T-cell (primary cell): Measurements from ENCODE around the gene SLC39A11. TPM values are rescaled to one million over a fixed set of nuclear protein-coding genes. Genes with fewer than 3 reads are reported as not detected.
A peak's percentile ranks its signal among the peaks of the same experiment; 100 is the strongest.

Source experiments
- ATAC-seq, 4 experiments: fragments of 200-7000 bp in 3 of 4; fragments of 150-1000 bp in 1 of 4; cut with Tn5 transposase; replicated peaks in 1 of 4; 1 replicate in 3 of 4; 2 replicates in 1 of 4; pipeline ENCODE4 v1.10.0; 2021; ENCODE audit warnings: moderate library complexity in 3 of 4, mild to moderate bottlenecking in 2 of 4, moderate number of reproducible peaks in 1 of 4
- CTCF ChIA-PET, 2 donors: fragments of 300-600 bp; sonication (Branson Sonifier 250); formaldehyde crosslinking; loops; one replicate each; lab custom pipeline; 2022; ENCODE audit warnings: antibody characterized with exemption in 2 of 2; lab: Charles Lee
- POLR2A ChIA-PET, 2 donors: fragments of 300-600 bp; sonication (Branson Sonifier 250); formaldehyde crosslinking; loops; one replicate each; lab custom pipeline; 2022; ENCODE audit warnings: antibody characterized with exemption in 2 of 2; lab: Charles Lee
- DNase-seq, 35 experiments: peaks; one replicate each; pipeline versions ENCODE4 v3.0.0 to v3.0.0-alpha.2; 2013 to 2023
- H3K27ac ChIP-seq: one replicate; pipeline ENCODE4 v1.5.1; 2013; ENCODE audit warnings: low read length
- H3K27me3 ChIP-seq, 2 experiments: replicated peaks in 1 of 2; 1 replicate in 1 of 2; 2 replicates in 1 of 2; pipeline versions ENCODE4 v1.6.1 to v1.7.0; 2013; ENCODE audit warnings: low read length in 1 of 2, mixed read lengths in 1 of 2; ENCODE audit not compliant: control insufficient read depth in 2 of 2, insufficient read depth in 2 of 2; ENCODE audit errors: extremely low read depth in 1 of 2
- H3K36me3 ChIP-seq, 2 donors: 1 replicate in 1 of 2; 2 replicates in 1 of 2; pipeline versions ENCODE4 v1.6.1 to v1.7.0; 2013; ENCODE audit warnings: low read length in 1 of 2; ENCODE audit not compliant: control insufficient read depth in 2 of 2, insufficient read depth in 1 of 2; ENCODE audit errors: extremely low read depth in 1 of 2
- H3K4me1 ChIP-seq, 2 experiments: 1 replicate in 1 of 2; 2 replicates in 1 of 2; pipeline versions ENCODE4 v1.6.1 to v1.7.0; 2013; ENCODE audit warnings: low read length in 2 of 2, mixed read lengths in 1 of 2; ENCODE audit not compliant: insufficient read depth in 2 of 2, control insufficient read depth in 1 of 2; ENCODE audit errors: extremely low read depth in 1 of 2
- H3K4me3 ChIP-seq, 2 donors: 1 replicate in 1 of 2; 2 replicates in 1 of 2; pipeline versions ENCODE4 v1.5.1 to v1.7.0; 2013; ENCODE audit warnings: mild to moderate bottlenecking in 2 of 2, low read length in 1 of 2, moderate library complexity in 1 of 2; ENCODE audit not compliant: control insufficient read depth in 1 of 2; ENCODE audit errors: extremely low read depth in 1 of 2
- H3K9me3 ChIP-seq: 2 replicates; pipeline ENCODE4 v1.7.0; 2013
- H3K27ac Mint-ChIP-seq, 2 donors: one replicate each; pipeline ENCODE4 v1.8.0; 2020 to 2021; ENCODE audit warnings: mild to moderate bottlenecking in 2 of 2, mixed read lengths in 2 of 2
- H3K27me3 Mint-ChIP-seq, 2 donors: one replicate each; pipeline ENCODE4 v1.8.0; 2021 to 2022; ENCODE audit warnings: mixed read lengths in 2 of 2
- H3K36me3 Mint-ChIP-seq: one replicate; pipeline ENCODE4 v1.8.0; 2021; ENCODE audit warnings: mixed read lengths
- H3K4me1 Mint-ChIP-seq, 3 donors: one replicate each; pipeline ENCODE4 v1.8.0; 2020 to 2022; ENCODE audit warnings: mixed read lengths in 3 of 3, mild to moderate bottlenecking in 1 of 3
- H3K4me3 Mint-ChIP-seq, 3 donors: one replicate each; pipeline ENCODE4 v1.8.0; 2020 to 2022; ENCODE audit warnings: mild to moderate bottlenecking in 3 of 3, mixed read lengths in 3 of 3, moderate library complexity in 3 of 3
- H3K9me3 Mint-ChIP-seq, 3 donors: one replicate each; pipeline ENCODE4 v1.8.0; 2020 to 2022; ENCODE audit warnings: mixed read lengths in 3 of 3
- WGBS: methylation state at CpG from one replicate; pipeline ENCODE4 v1.1.5; 2013; ENCODE audit warnings: missing lambda C conversion rate; ENCODE audit not compliant: insufficient coverage; 5-methylcytosine and 5-hydroxymethylcytosine counted together
- total RNA-seq, 35 experiments: library from RNA in 6 of 35; stranded (reverse) in 6 of 35; fragments of 120-200 nt in 1 of 35; gene quantifications; one replicate each; pipeline versions ENCODE4 v1.2.1 to v1.2.4 and lab custom pipeline; 2013 to 2026

Gene SLC39A11
- total RNA-seq, 5 donors from 2014 or later (not counting 1 experiment from before 2014, with no cell fraction given), result 18.6 to 27.1 (median 23.4) TPM

DNA sequence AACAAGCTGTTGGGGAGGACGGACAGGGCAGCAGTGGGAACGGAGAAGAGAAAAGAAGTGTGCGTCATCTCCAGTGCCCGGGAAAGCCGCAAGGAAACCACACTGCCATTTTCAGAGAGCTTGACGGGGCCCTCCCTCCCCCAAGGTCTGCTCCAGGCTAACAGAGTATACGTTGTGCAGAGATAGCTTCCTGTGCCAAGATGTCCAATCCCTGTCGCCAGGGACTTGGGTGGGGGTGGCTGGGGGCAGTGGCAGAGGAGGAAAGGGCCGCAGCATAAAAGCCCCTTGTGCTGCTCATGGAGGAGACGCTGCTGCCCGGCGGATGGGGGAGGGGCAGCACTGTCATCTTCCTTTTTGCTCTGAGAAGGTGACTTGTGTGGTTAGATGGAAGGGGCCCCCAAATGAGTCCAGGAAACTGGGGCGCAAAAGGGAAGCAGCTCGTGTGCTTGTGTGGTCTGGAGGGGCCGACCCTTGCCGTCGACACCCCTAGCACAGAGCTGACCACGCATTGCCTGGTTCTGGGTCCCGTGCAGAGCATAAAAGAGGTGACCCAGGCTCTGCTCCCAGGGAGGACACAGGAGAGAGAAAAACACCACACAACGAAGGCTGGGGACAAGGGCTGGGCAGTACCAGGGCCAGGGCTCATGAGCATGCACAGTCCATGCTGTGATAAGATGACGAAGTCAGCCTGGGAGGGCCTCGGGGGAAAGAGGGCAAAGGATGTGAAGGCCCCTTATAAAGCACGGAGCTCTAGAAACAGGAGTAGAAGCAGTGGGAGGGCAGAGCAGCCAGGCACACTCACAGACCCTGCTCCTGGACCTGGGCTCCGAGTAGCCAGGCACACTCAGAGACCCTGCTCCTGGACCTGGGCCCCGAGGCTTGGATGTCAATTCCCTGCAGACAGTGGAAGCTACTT, 372.7 kb downstream of the SLC39A11 start:
- Mint-ChIP-seq H3K27ac (peak overlapping the region; percentile 83 to 88), H3K27me3 (no peaks in the 10 kb centered on the region), H3K9me3 (no peaks in the 10 kb centered on the region), H3K36me3 (peaks cover 4% of the 10 kb centered on the region), H3K4me1 (peaks cover 19 to 26% (median 20%) of the 10 kb centered on the region in 3 donors), H3K4me3 (peak overlapping the region; percentile 70 to 76 (median 74))
- WGBS, result 19% methylated on average over 18 of the region's 25 CpGs
- Histone ChIP-seq H3K9me3 (no peaks in the 10 kb centered on the region), H3K36me3 (no peaks in the 10 kb centered on the region), H3K4me3 (peak overlapping the region; percentile 20 to 55), H3K27ac (no peak overlapping the region), H3K27me3 (no peaks in the 10 kb centered on the region), H3K4me1 (peaks cover 14 to 24% of the 10 kb centered on the region in 2 experiments)
- ChIA-PET CTCF (interaction anchor here (0.6 to 3.4 kb wide), 2 partner anchors 7 to 652 kb away, joined by 3 to 23 read pairs; no protein-coding TSS in a partner anchor), POLR2A (interaction anchor here in 1 of 2 donors (0.7 kb wide), 1 partner anchor 21 kb away, joined by 3 read pairs; no protein-coding TSS in a partner anchor)
- DNase-seq, result peak in 34 of 35 experiments; percentile 8 to 68 (median 33)
- peak; percentile 75 to 95 (median 82) for ATAC-seq

- 57% methylated on average over 6 of the region's 8 CpGs for WGBS
Observed at GRCh38 chr17:72719206-72719577, 373.3 kb downstream of the SLC39A11 start.

DNA sequence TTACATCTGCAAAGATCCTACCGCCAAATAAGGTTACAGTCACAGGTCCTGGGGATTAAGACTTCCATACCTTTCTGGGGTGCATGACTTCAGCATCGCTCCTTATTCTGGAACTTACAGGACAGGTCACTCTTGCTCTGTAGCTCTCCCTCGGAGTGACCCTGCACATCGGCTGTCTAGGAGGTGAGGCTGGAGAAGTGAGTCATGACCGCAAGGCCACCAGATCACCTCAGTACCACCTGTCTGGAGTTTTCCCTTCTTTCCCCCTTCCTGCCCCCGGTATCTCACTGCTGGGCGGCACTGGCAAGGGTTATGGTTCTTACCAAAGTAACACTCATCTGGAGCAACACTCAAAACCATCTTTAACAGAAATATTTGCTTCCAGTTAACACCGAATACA, 374.8 kb downstream of the SLC39A11 start:
- WGBS, result 86% methylated on average over 4 of the region's 8 CpGs
- H3K36me3 ChIP-seq, result no peaks in the 10 kb centered on the region
- Mint-ChIP-seq H3K27ac (peak overlapping the region in 1 of 2 donors; percentile 16), H3K4me1 (peaks cover 19 to 26% (median 20%) of the 10 kb centered on the region in 3 donors), H3K27me3 (no peaks in the 10 kb centered on the region), H3K36me3 (peaks cover 16% of the 10 kb centered on the region), H3K9me3 (no peaks in the 10 kb centered on the region), H3K4me3 (no peak overlapping the region)
- DNase-seq, result no peak
- H3K4me3 ChIP-seq, result no peak overlapping the region
- no peak overlapping the region for H3K27ac ChIP-seq
- no peaks in the 10 kb centered on the region for H3K9me3 ChIP-seq
- CTCF ChIA-PET, result interaction anchor here in 1 of 2 donors (3.4 kb wide), 1 partner anchor 9 kb away, joined by 23 read pairs; no protein-coding TSS in a partner anchor
- peaks cover 14 to 24% of the 10 kb centered on the region in 2 experiments for H3K4me1 ChIP-seq
- ATAC-seq, result no peak
- no peaks in the 10 kb centered on the region for H3K27me3 ChIP-seq
- POLR2A ChIA-PET, result no interaction called here

More at GRCh38 chr17:72719206-72719577, 373.3 kb downstream of the SLC39A11 start:
- peaks cover 8% of the 10 kb centered on the region for H3K36me3 Mint-ChIP-seq
- Histone ChIP-seq H3K27me3 (no peaks in the 10 kb centered on the region), H3K9me3 (no peaks in the 10 kb centered on the region), H3K4me1 (peaks cover 14 to 24% of the 10 kb centered on the region in 2 experiments), H3K4me3 (peak overlapping the region; percentile 20 to 55), H3K27ac (no peak overlapping the region), H3K36me3 (no peaks in the 10 kb centered on the region)
- POLR2A ChIA-PET, result no interaction called here
- H3K4me1 Mint-ChIP-seq, result peaks cover 19 to 26% (median 20%) of the 10 kb centered on the region in 3 donors
- ATAC-seq, result peak in 2 of 4 experiments; percentile 24 to 56
- no peaks in the 10 kb centered on the region for H3K27me3 Mint-ChIP-seq
- DNase-seq, result no peak
- H3K4me3 Mint-ChIP-seq, result peak overlapping the region; percentile 70 to 76 (median 74)
- no peaks in the 10 kb centered on the region for H3K9me3 Mint-ChIP-seq
- CTCF ChIA-PET, result interaction anchor here (0.6 to 3.4 kb wide), 2 partner anchors 8 to 653 kb away, joined by 3 to 23 read pairs; no protein-coding TSS in a partner anchor
- H3K27ac Mint-ChIP-seq, result peak overlapping the region; percentile 83 to 88

DNA sequence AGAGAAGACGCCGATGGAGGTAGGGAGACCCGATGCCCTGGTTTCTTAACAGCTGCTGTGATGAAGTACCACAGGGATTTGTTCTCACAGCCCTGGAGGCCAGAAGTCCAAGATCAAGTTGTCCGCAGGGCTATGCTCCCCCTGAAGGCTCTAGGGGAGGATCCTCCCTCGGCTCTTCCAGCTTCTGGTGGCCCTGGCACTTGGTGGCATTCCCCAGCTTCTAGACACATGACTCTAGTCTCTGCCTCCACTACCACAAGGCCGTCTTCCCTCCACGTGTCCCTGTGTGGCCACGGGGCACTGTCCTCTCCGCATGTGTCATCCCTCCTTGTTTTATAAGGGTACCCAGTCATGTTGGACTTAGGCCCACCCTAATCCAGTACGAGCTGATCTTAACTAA, 375.2 kb downstream of the SLC39A11 start:
- Mint-ChIP-seq H3K27me3 (no peaks in the 10 kb centered on the region), H3K4me3 (no peak overlapping the region), H3K9me3 (no peaks in the 10 kb centered on the region), H3K36me3 (peaks cover 18% of the 10 kb centered on the region), H3K4me1 (peaks cover 19 to 26% (median 20%) of the 10 kb centered on the region in 3 donors), H3K27ac (no peak overlapping the region)
- no peak overlapping the region for H3K27ac ChIP-seq
- ChIA-PET POLR2A (no interaction called here), CTCF (interaction anchor here in 1 of 2 donors (3.4 kb wide), 1 partner anchor 10 kb away, joined by 23 read pairs; no protein-coding TSS in a partner anchor)
- no peak overlapping the region for H3K4me3 ChIP-seq
- H3K36me3 ChIP-seq, result no peaks in the 10 kb centered on the region
- peaks cover 14 to 24% of the 10 kb centered on the region in 2 experiments for H3K4me1 ChIP-seq
- DNase-seq (no peak), ATAC-seq (no peak)
- H3K9me3 ChIP-seq, result no peaks in the 10 kb centered on the region
- WGBS, result 100% methylated on average over 10 of the region's 10 CpGs
- no peaks in the 10 kb centered on the region for H3K27me3 ChIP-seq

GRCh38 chr17:72715906-72716572, 376.4 kb downstream of the SLC39A11 start:
- Mint-ChIP-seq H3K27ac (no peak overlapping the region), H3K9me3 (peaks cover 2 to 7% (median 3%) of the 10 kb centered on the region in 3 donors), H3K4me3 (no peak overlapping the region), H3K36me3 (peaks cover 27% of the 10 kb centered on the region), H3K4me1 (peaks cover 19 to 26% (median 20%) of the 10 kb centered on the region in 3 donors), H3K27me3 (no peaks in the 10 kb centered on the region)
- WGBS, result 95% methylated on average over 17 of the region's 23 CpGs
- Histone ChIP-seq H3K4me3 (no peak overlapping the region), H3K27me3 (no peaks in the 10 kb centered on the region), H3K4me1 (peaks cover 14 to 24% of the 10 kb centered on the region in 2 experiments), H3K27ac (no peak overlapping the region), H3K9me3 (no peaks in the 10 kb centered on the region), H3K36me3 (no peaks in the 10 kb centered on the region)
- ChIA-PET CTCF (no interaction called here), POLR2A (interaction anchor here in 1 of 2 donors (0.7 kb wide), 1 partner anchor 8 kb away, joined by 5 read pairs; no protein-coding TSS in a partner anchor)
- ATAC-seq, result no peak
- DNase-seq, result no peak
